Stimulated activated CD4-positive, alpha-beta T cell treated with anti-CD3 and anti-CD28 coated beads, Interleukin-12 subunit alpha, Interleukin-12 subunit beta, amount 100 ng/mL, for 24 hours (primary cell): ENCODE measurements around the gene CAMK2B.

Source experiments
- DNase-seq, 2 experiments: peaks; one replicate each; pipeline ENCODE4 v3.0.0-alpha.2; 2020; ENCODE audit warnings: low read depth in 2 of 2

The CAMK2B gene

DNA sequence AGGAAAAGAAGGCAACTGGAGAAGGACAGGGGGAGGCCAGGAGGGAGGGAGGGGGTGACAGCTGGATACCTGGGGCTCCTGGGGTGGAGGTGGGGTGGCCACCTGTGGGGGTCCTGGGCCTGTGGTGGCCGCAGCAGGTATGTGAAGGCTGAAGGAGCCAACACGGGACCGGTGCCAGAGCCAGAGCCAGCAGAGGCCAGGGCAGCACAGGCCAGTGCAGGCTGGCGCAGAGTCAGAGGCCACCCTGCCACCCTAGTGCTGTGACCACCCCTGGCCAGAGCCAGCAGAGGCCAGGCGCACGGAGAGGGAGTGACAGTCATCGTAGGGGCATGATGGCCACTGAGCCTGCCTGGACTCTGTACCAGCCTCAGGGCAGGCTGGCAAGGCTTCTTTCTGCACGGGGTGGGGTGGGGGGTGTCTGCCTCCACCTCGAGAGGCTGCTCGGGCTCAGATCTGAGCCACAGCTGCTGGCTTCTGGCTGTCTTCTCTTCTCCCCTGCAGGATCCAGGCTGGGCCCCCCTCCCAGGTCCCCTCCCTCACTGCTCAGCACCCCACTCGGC lies 95.8 kb downstream of the CAMK2B start:
- no peak for DNase-seq

DNA sequence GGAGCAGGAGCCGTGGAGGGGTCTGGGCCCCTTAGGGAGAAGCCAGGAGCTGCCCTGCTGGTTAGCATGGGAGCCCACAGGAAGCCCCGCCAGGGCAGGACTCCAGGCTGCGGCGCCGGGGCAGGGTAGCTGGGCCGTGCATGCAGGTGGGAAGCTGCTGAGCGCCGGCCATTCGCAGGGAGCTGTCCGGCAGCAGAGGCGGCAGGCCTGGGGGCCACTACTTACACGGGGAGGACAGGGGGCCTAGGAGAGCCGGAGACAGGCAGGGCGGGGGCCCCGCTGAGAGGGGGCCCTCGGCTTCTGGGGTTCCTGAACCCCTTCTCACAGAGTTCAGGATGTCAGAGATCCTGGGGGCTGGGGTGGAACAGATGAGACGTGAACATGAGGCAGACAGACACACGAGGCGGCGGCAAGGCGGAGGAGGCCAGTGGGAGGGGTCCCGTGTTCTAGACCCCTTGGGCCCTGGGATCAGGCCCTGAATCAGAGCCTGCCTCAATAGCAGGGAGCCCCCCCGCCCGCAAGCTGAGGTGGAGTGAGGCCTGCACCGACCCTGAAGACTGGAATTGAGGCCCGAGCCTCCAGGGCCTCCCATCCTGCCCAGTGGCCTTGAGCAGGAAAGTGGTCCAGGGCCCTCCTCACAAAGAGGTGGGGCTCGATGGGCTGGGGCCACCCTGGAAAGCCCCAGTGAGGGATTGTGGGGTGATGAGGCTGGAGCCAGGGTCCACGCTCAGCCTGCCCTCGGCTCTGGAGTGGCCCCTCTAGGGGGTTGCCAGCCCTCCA lies 96.6 kb downstream of the CAMK2B start:
- DNase-seq, result no peak

DNA sequence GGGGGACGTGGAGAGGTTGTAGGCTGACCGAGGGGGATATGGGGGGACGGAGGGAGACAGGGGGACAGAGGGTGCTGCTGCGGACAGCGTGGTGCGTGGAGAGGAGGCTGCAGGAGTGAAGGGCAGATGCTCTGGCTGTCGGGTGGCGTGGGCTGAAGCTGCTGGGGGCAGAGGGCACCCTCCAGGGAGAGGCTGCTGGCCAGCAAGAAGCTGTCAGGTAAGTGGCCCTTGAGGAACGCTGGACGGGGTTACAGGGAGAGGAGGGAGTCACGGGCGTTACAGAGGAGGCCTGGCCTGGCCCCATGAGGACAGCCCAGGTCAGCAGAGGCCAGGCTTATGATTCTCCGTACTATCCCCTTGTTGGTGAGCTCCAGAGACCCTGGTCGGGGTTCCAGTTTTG lies 97.5 kb downstream of the CAMK2B start:
- DNase-seq, result no peak

DNA sequence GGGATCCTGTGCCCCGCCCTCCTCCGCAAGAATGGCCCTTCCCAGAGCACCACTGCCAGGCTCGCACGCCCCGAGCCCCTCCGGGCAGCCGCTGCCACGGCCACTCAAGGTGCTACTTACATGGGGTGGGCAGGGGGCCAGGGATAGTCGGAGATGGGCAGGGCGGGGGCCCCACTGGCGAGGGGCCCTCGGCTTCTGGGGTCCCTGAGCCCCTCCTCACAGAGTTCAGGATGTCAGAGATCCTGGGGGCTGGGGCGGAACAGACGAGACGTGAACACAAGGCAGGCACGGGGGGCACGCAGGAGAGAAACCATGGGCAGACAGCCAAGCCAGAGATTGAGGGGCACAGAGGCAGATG lies 99.0 kb downstream of the CAMK2B start:
- no peak for DNase-seq

DNA sequence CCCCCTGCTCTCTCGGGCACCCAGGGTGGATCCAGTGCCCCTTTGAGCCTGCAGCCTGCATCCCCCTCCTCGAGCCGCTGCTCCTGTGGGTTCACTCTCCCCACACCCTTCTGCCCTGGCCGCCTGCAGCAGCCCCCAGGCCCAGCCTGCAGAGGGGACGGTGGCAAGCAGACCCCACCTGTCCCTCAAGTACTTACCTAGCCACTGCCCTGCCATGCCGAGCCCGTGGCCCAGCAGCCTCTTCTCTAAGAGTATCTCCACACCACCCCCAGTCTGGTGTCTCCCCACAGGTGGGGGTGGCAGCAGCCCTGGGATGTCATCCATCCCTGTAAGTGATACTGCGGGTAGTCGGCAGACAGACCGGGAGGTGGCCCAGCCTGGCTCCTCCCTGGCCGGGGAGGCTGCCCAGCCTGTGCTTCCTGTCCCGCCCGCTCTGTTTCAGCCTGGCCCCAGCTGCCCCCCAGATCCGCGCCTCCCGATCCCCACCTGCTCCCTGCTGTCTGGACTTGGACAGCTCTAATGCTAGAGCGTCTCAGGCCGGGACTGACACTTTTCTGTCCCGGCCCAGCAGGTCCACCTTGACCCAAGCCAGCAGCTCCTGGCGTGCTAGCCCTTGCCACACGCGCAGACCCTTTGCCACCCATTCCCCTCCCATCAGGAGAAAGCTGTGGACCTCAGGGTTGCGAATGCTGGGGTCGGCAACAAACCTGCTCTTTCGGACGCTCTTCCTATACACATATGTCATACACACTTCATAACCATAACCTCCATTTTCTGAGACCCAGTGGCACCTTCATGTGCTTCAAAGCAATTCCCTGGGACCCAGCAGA lies 99.6 kb downstream of the CAMK2B start:
- DNase-seq, result no peak

DNA sequence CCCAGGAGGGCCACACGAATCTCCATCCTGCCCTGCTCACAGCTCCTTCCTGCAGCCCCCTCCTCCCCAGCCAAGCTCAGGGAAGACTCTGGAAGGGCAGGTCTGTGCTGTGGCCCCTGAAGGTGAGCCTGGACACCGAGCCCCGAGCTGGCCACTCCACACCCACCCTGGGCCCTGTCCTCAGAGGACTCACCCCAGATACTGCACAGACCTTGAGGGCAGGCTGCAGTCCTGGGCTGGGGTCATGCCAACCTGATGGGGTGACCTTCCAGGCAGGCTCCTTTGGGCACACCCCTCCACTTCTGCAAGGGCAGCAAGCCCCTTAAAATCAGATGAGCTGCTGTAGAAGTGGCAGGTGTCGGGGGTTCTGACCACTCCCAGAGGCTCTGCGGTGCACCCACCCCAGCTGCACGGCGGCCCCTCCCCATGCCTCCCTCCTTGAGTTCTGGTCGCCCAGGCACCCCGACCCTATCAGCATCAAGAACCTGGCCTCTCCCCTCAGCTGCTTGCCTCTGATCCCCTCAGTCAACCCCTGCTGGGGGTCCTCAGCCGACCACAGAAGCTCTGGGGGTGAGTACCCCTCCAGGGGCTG lies 100.3 kb downstream of the CAMK2B start:
- DNase-seq, result no peak

DNA sequence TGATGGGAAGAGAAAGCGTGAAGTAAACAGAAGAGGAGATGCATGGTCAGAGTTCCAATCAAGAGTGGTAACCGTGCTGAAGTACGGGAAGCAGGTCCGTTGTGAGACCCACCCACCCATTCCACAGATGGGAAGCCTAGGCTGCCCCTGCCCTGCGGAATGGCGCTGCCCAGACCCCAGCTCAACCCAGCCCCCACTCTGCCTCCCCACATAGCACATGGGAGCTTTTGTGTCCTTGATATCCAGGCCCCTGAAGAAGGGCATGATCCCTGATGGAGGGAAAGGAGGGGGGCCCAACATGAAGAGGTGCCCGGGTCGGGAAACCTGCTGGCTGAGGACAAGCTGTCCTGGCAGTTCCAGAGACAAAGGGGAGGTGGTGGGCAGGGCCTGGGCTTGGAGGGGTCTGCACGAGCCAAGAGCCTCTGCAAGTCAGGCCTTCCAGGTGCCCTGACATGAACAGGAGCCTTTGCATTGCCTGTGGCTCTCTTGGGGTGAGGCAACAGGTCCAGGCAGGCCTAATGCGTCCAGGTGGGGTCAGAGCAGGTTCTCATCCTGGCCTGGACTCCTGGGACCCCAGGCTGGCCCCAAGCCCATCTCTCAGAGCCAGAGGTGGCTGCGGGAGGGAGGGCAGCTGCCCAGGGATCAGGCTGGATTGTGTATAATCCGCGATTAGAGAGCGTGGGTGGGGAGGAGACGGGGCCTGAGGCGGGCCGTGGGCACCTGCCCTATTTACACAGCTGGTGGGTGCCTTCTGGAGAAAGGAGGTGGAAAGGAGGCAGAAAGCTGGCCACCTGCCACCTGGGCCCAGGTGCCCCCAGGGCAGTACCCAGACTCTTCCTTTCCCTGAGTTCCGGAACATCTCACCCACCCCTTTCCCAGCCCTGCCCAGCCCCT lies 101.1 kb downstream of the CAMK2B start:
- no peak for DNase-seq

DNA sequence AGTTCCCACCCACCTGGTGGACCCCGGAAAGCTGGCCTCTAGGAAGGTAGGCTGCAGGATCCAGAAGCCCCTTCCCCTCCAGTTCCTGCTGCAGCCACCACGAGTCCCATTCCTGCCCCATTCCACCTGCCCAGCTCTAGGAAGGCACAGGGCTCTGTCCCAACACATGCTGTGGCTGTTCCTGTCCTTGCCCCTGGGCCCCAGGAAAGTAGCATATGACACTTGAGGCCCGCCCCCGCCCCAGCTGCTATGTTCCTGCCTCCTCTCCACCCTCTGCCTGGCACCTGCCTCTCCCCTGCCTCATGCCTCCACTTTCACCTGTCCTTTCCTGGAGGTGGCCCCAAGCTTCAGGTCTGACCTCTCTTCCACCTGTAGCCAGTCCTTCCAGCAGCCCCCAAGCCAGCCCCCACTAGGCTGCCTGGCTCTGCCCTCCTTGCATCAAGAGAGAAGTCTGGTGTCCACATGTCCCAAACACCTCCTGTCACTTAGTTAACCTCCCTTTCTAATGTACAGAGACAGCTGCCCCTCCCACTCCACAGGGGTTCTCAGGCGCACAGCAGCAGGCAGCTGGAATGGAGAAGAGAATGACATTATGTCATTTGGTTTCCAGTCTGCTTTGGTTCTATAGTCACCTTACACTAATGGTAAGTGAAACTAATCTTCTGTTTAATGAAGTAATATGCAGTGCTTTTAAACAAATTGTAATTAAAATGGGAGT lies 101.9 kb downstream of the CAMK2B start:
- no peak for DNase-seq

DNA sequence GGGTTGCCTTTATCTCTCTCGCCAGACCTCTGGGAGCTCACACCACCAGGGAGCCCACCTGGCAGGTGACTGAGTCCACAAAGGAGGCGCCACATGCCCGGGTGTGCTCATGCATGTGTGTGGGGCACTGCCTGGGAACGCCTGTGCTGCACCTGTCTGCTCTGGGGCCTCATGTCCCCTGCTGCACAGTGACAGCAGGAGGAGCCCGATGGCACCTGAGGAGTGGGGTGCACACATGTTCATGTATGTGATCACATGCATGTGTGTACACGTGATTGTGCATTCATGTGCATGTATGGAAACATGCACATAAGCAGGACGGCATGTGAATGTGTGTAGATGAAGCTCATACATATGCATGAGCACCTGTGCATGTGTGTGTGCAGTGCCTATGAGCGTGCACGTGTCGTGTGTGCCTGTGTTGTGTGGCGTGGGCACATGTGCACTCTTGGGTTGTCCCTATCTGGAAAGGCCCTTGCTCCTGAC lies 102.6 kb downstream of the CAMK2B start:
- no peak for DNase-seq

DNA sequence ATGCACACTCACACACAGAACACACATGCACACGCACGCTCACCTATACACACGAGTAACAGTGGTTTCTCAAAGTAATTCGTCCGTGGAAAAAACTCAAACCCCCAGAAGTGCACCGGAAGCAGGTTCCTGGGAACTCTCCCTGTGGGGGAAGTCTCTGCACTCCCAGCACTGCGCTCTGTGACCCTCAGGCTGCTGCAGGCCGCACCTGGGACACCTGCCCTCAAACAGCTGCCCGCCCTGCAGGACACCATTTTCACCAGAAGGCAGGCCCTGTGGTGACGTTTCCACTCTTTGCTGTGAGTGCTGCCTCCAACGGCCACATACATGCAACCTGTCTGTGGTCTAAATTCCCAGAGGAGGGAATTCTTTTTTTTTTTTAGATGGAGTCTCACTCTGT lies 103.3 kb downstream of the CAMK2B start:
- no peak for DNase-seq

DNA sequence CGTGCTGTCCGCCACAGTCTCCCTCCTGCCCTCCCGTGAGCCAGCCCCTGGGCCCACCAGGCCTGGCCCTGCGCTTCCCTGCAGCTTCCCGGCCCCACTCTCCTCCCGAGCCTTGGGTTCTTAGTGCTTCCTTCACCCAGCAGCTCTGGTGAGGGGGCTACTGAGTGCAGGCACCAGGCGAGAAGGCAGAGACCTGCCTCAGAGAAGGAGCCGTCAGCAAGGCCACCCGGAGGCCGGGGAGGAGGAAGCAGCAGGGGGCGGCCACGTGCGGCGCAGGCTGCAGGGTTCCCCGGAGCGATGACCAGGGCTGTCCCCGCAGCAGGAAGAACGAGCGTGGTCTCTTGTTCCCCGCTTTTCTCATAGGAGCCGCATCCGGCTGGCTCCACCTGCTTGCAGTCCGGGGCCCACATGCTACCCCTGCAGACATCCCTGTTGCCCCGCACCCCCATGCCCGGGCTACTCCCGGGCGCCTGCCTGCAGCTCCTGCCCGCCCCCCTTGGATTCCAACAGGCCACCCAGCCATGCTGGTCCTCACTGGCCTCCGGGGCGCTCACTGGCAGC lies 104.1 kb downstream of the CAMK2B start:
- DNase-seq, result no peak

DNA sequence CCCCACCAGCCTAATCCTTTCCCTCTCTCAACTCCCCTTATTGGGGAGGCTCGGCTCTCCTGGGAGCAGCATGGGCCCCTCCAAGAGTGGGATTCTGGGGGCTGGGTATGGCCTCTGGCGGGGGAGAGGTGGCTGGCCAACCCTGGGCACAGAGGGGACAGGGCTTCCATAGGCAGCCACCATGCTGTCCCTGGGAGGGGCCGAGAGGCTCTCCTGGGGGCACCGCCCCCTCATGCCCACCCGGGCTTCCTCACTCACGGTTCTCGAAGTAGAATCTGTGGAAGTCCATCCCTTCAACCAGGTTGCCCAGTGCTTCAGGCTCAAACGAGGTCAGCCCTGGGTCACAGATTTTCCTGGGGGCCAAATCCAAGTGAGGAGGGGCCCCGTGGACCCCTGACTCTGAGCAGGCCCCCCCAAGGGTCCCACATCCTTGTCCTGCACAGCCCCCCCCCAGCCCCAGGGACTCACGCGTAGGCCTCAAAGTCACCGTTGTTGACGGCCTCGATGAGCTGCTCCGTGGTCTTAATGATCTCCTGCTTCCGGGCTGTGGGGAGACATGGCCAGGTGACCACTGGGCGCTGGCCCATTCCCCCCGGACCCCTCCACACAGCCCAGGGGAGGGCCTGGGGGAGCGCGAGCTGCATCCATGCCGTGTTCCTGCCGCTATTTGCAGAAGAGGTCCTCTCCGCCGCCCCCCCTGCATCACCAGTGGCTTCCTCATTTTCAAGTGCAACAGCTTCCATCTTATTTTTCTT lies 104.9 kb downstream of the CAMK2B start:
- DNase-seq, result no peak

DNA sequence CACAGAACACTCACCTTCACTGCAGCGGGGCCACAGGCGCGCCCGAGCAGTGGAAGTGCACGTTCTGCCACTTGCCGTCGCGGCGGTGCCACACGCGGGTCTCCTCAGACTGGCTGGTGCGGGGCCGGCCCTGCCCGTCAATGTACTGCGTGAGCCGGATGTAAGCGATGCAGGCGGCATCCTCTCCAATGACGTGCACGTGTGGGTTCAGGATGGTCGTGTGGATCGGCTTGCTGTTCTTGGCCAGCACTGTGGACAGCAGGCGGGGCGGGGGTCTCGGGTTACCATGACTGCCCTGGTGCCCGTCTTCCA lies 105.4 kb downstream of the CAMK2B start:
- DNase-seq, result no peak

DNA sequence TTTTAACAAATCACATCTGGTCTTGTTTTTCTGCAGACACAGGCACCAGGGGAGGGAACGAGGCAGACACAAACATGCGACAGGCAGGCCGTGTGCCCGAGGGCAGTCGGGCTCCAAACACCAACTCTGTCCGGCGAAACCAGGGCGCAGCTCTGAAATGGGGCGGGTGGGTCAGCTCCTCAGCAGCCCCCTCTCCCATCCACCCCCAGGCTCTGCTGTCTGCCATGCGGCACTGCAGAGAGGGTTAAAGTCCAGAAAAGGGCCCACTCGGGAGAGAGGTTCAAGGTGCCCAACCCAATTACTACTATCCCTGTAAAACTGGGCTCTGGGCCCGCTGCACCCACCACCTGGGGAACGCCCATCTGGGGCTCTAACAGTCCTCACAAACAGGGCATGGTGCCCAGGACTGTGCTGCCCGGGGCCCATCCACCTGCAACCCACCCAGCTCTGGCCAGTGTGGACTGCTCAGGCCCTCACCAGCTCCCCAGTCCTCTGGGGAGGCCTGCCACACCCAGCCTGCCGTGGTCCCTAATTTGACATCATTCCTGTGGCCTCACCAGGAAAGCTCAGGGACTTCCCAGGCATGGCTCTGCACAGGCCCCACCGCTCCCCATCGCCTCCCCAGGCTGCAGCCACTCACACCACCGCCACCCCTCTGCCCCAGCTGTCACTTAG lies 105.9 kb downstream of the CAMK2B start:
- DNase-seq, result no peak

DNA sequence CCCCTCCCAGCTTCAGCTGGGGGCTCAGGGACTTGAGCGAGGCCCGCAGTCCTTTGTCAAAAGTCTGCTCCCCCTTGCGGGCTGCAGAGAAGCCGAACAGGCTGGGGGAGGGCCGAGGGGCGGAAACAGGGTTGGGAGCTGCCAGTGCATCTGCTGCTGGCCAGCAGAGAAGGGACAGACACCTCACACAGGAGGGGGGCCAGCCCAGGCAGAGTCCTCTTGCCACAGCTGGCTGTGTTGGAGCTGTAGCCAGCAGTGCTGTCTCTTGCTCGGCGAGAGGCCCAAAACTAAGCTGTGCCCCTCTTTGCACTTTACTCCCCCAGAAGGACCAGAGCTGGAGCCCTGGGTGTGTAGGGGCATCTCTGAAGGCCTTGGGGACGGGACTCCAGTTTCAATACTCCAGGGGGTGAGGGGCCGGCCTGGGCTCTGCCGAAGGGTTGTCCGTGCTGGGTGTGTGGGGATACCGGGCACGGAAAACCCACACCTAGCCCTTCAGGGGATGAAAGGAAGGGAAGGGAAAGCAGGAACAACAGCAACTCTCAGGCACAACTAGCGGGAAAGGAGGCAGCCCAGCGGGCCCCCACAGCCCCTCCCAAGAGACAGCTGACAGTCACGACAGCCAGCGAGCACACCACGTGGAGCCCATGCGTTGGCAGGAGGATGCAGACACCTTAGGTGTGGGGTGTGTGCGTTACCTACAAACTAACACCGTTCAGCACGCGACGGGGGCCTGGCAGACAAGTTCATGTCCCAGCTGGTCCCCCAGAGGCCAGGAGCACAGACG lies 106.8 kb downstream of the CAMK2B start:
- DNase-seq, result no peak

DNA sequence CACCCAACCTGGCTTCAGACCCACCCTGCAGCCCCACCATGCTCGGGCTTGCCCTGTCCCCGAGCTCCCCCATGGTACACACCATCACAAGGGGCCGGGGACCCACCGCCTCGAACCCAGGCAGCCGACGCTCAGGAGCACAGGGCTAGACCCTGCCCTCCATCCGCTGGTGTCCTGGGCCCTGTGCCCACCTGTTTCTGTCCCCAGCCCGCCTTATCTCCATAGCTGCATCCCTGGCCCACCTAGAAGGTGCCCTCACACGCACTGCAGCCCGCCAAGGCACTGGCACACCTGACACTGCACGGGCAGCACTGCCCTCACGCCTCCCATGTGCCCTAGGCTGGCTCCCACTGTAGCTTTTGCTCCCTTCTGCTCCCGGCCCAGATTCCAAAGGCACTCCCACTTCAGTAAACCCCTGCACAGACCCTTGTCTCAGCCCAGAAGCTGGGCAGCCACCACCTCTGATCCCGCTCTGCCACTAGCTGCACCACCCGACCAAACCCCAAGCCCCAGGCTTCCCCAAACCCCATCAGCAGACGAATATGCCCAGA lies 107.5 kb downstream of the CAMK2B start:
- no peak for DNase-seq

DNA sequence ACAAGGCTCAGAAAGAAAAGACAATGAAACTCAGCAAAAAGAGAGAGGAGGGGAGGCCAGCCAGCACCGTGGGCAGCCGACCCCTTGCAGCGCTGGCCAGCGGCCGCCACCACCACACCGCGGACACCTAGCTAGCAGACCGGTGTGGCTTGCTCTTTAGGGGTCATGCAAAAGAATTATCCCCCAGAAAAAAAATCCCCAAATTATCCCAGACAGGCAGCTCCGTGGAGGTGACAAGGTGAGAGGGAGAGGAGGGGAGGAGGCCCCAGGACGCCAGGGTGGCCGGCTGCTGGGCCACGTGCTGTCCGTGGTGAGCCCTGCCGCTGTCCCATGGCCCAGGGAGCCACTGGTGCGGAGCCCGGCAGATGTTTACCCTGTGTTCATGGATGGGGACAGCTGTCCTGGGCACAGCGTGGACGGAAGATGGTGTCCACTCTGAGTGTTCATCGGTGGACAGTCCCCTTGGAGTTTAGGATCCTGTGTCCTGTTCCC lies 108.1 kb downstream of the CAMK2B start:
- no peak for DNase-seq
